Ascending aorta (tissue), 2 donors: Measurements from ENCODE around the gene CDK5RAP1. TPM values are rescaled to one million over a fixed set of nuclear protein-coding genes. Genes with fewer than 3 reads are reported as not detected.

Experiments used
- DNase-seq, 2 donors: peaks; one replicate each; pipeline ENCODE4 v3.0.0-alpha.2; 2019; ENCODE audit warnings: low spot score in 2 of 2
- H3K27ac ChIP-seq, 2 donors: fragments of 200-600 bp; sonication (generic); one replicate each; pipeline ENCODE4 v1.5.1; 2016 to 2017; ENCODE audit warnings: mild to moderate bottlenecking in 1 of 2
- H3K27me3 ChIP-seq: fragments of 200-600 bp; sonication (generic); one replicate; pipeline ENCODE4 v1.5.1; 2017
- H3K36me3 ChIP-seq, 2 donors: fragments of 200-600 bp; sonication (generic); one replicate each; pipeline ENCODE4 v1.5.1; 2016
- H3K4me1 ChIP-seq, 2 donors: fragments of 200-600 bp; sonication (generic); one replicate each; pipeline ENCODE4 v1.5.1; 2016 to 2017; ENCODE audit warnings: mild to moderate bottlenecking in 1 of 2
- H3K4me3 ChIP-seq, 2 donors: fragments of 200-600 bp; sonication (generic); one replicate each; pipeline ENCODE4 v1.5.1; 2016 to 2017; ENCODE audit warnings: mild to moderate bottlenecking in 1 of 2
- H3K9me3 ChIP-seq, 2 donors: fragments of 200-600 bp; sonication (generic); one replicate each; pipeline ENCODE4 v1.5.1; 2016
- intact Hi-C: fragments of 100-400 bp; cut with DNase I; formaldehyde crosslinking; loops from one replicate; pipeline ENCODE4 v1.15.1; 2023
- total RNA-seq: library from RNA; depleted of rRNA; stranded (reverse); fragments of >200 nt; gene quantifications from one replicate; pipeline ENCODE4 v1.1.0, GENCODE V29; 2016
- TF ChIP-seq, protein P1 (sequence below), 3 experiments: fragments of 200-600 bp in 2 of 3; fragments of 450-650 bp in 1 of 3; sonication (generic) in 2 of 3; IDR thresholded peaks; one replicate each; pipeline ENCODE4 v1.5.1; 2016 to 2019; ENCODE audit warnings: antibody characterized with exemption in 3 of 3, mild to moderate bottlenecking in 1 of 3, moderate library complexity in 1 of 3

Gene CDK5RAP1
- total RNA-seq, 1 donor from 2014 or later, result 42.8 TPM

DNA sequence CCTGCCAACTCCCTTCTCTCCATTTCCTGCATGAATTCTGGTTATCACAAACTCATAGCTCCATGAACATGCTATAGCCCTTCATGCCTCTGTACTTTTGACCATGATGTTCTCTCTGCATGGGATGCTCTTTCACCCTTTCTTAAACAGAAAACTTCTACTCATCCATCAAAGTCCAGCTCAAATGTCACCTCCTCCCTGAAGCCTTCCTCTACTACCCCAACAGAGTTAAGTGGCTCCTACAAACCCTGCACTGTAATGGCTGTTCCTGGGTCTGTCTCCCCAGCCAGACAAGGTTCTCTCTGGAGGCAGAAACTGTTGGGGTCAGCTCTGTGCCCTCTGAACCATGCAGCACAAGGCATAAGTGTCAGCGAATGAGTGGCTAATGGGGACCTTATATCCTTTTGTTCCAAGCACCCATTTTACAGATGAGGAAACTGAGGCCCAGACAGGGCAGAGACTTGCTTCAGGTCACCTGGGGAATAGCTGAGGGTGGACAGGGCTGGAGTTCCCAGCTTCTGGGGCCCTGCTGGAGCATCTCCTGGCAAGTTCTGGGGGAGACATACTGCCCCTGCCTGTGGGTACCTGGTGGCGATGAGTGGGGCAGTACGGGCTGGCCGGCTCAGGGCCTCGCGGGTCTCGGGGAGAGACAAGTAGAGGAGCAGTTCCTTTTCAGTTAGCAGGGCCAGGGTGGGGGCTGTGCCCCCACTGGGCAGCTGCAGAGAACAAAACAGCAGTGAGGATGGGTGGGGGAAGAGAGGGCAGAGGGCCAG lies 10.6 kb upstream of the CDK5RAP1 start:
- H3K27ac ChIP-seq, result no peak overlapping the region
- peaks cover 0 to 5% of the 10 kb centered on the region in 2 donors for H3K4me1 ChIP-seq
- no peaks in the 10 kb centered on the region for H3K27me3 ChIP-seq
- no peak overlapping the region for H3K4me3 ChIP-seq
- no peak for DNase-seq
- H3K36me3 ChIP-seq, result peaks cover 41 to 65% of the 10 kb centered on the region in 2 donors
- intact Hi-C loops, result no loop called here
- no peaks in the 10 kb centered on the region for H3K9me3 ChIP-seq
- TF ChIP-seq, protein P1, sequence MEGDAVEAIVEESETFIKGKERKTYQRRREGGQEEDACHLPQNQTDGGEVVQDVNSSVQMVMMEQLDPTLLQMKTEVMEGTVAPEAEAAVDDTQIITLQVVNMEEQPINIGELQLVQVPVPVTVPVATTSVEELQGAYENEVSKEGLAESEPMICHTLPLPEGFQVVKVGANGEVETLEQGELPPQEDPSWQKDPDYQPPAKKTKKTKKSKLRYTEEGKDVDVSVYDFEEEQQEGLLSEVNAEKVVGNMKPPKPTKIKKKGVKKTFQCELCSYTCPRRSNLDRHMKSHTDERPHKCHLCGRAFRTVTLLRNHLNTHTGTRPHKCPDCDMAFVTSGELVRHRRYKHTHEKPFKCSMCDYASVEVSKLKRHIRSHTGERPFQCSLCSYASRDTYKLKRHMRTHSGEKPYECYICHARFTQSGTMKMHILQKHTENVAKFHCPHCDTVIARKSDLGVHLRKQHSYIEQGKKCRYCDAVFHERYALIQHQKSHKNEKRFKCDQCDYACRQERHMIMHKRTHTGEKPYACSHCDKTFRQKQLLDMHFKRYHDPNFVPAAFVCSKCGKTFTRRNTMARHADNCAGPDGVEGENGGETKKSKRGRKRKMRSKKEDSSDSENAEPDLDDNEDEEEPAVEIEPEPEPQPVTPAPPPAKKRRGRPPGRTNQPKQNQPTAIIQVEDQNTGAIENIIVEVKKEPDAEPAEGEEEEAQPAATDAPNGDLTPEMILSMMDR (IDR thresholded peaks at IDR 0.05), result no peak

DNA sequence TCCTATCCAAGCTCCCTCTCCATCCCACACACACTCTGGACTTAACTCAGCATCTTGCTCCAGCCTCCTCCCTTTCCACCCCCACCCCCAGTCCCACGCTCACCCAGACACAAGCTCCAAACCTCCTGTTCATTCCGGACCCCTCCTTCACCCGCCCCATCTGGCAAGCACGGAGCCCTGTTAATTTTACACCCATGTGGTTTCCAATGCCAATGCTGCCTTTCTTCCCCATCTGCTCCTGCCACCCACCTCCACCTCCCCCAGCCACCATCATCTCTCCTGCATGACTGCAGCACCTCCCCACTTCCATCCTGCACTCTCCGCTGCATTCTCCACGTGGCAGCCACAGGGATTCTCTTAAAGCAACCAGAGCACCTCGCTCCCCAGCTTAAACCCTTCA lies 9.9 kb upstream of the CDK5RAP1 start:
- Histone ChIP-seq H3K27ac (no peak overlapping the region), H3K36me3 (peaks cover 40 to 67% of the 10 kb centered on the region in 2 donors), H3K4me1 (peaks cover 0 to 3% of the 10 kb centered on the region in 2 donors), H3K27me3 (no peaks in the 10 kb centered on the region), H3K4me3 (no peak overlapping the region), H3K9me3 (no peaks in the 10 kb centered on the region)
- no peak for DNase-seq
- TF ChIP-seq, protein P1 (IDR thresholded peaks at IDR 0.05), result no peak
- intact Hi-C loops, result no loop called here

DNA sequence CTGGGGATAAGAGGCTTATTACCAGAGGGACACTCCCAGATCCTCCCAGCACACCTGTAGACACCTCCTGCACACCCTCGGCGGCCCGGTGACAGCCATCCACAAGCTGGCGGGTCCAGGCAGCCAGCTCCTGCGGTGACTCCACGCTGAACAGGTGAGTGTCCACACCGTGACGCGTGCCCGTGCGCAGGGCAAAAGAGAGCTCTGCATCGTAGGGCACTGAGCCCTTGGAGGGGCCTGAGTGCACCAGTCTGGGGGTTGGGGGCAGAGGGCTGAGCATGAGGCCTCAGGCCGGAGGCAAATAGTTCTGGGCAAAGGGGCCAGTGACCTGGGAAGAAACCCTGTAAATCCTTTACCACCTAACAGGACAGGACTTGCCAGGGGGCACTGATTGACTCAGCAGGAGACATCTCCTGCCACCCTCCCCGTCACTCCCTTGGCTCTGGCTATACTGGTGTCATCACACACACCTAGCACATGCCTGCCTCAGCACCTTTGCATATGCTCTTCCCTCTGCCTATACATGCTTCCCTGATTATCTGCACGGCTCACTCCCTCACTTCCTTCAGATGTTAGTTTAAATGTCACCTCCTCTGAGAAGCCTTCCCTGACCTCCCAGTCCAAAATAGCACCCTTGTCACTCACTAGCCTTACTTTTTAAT lies 8.9 kb upstream of the CDK5RAP1 start:
- peaks cover 40 to 67% of the 10 kb centered on the region in 2 donors for H3K36me3 ChIP-seq
- intact Hi-C loops, result no loop called here
- H3K9me3 ChIP-seq, result no peaks in the 10 kb centered on the region
- TF ChIP-seq, protein P1 (IDR thresholded peaks at IDR 0.05), result no peak
- no peak for DNase-seq
- H3K27me3 ChIP-seq, result no peaks in the 10 kb centered on the region
- no peak overlapping the region for H3K4me3 ChIP-seq
- H3K27ac ChIP-seq, result no peak overlapping the region
- no peaks in the 10 kb centered on the region for H3K4me1 ChIP-seq

DNA sequence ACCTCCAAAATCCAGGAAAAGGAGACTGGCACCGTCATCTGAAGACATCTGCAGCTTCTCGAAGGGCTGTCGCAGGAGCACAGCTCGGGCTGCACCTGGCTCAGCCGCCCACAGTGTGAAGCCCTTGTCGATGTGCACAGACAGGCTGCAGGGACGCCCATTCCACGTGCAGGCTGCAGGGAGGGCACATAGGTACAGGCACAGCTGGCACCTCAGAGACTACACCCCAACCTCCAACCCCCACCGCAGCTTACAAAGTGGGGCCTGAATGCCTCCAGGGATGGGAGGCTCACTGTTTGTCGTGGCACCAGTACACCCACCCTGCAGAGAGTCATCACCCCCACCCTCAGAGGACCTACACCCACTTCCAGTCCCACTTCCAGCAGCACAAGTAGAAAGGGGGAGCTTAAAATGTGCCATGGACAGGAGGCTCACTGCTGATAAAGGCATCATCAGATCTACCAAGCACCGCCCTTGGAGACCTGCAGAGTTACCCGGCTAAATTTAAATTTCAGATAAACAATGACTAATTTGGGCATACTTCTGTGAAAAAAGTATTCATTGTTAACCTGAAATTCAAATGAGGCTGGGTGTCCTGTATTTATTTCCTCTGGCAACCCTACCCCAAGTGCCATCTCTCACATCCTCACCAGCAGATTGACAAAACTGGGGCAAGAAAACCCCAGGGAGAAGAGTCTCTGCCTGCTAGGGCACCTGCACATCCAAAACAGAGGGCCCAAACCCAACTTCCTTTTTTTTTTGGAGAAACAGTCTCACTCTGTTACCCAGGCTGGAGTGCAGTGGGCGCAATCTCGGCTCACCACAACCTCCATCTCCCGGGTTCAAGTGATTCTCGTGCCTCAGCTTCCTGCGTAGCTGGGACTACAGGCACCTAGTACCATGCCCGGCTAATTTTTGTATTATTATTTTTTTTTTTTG lies 7.7 kb upstream of the CDK5RAP1 start:
- H3K4me1 ChIP-seq, result no peaks in the 10 kb centered on the region
- DNase-seq, result no peak
- H3K27me3 ChIP-seq, result no peaks in the 10 kb centered on the region
- H3K9me3 ChIP-seq, result no peaks in the 10 kb centered on the region
- TF ChIP-seq, protein P1 (IDR thresholded peaks at IDR 0.05), result no peak
- H3K36me3 ChIP-seq, result peaks cover 40 to 61% of the 10 kb centered on the region in 2 donors
- no peak overlapping the region for H3K4me3 ChIP-seq
- intact Hi-C loops, result no loop called here
- H3K27ac ChIP-seq, result no peak overlapping the region

DNA sequence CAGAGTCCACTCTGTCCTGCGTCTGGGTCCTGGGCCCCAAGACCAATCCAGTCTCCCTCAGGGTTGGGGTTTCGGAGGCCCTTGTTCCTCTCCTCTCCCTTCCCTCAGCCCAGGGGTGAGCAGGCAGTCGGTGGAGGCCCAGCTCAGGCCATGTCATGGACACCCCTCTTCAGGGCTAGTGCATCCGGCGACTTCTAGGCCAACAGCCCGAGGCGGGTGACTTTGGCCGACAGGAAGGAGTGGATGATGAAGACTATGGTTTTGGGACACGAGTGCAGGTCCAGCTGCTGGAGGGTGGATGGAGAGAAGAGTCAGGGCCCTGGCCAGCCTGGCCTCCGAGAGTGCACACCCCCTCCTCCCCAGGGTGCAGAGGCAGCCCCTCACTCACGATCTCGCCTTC lies 7.0 kb upstream of the CDK5RAP1 start:
- no peak for DNase-seq
- Histone ChIP-seq H3K4me3 (no peak overlapping the region), H3K9me3 (no peaks in the 10 kb centered on the region), H3K27ac (no peak overlapping the region), H3K36me3 (peaks cover 40 to 61% of the 10 kb centered on the region in 2 donors), H3K4me1 (no peaks in the 10 kb centered on the region), H3K27me3 (no peaks in the 10 kb centered on the region)
- intact Hi-C loops, result no loop called here
- TF ChIP-seq, protein P1 (IDR thresholded peaks at IDR 0.05), result no peak
